NCI-H2029 (cell line): ENCODE results near the gene RPSA.
"Not testable (repeated sequence)": the region's sequence is repeated elsewhere in the genome, so short reads cannot be mapped to it uniquely, and the experiment has no call there.

Source experiments
- DNase-seq: peaks from one replicate; lab custom pipeline; 2025; lab: John Stamatoyannopoulos, UW

RPSA gene

GRCh38 chr3:39406368-39407258 lies at the start of gene RPSA:
Gene RPSA (plus strand): TSS chr3:39406720. CDS start chr3:39407654, 934 bp downstream.
- DNase-seq: peak; percentile 95

- DNase-seq: no peak
Measured at GRCh38 chr3:39358333-39358732, 48.2 kb upstream of the RPSA start.

- no peak for DNase-seq
Measured at GRCh38 chr3:39361252-39361927, 45.1 kb upstream of the RPSA start.

- DNase-seq: peak; percentile 93
Measured at GRCh38 chr3:39362192-39362591, 44.3 kb upstream of the RPSA start.

- DNase-seq: peak; percentile 86
Measured at GRCh38 chr3:39362812-39363211, 43.7 kb upstream of the RPSA start.

GRCh38 chr3:39370450-39370849 lies 36.1 kb upstream of the RPSA start:
- not testable (repeated sequence) for DNase-seq

- DNase-seq: no peak
Measured at GRCh38 chr3:39372833-39373232, 33.7 kb upstream of the RPSA start.

- no peak for DNase-seq
Measured at GRCh38 chr3:39376959-39377634, 29.4 kb upstream of the RPSA start.

GRCh38 chr3:39378088-39378487 lies 28.4 kb upstream of the RPSA start:
- DNase-seq: no peak

- DNase-seq: no peak
Measured at GRCh38 chr3:39378957-39379777, 27.4 kb upstream of the RPSA start.

- DNase-seq: no peak
Measured at GRCh38 chr3:39379778-39380155, 26.8 kb upstream of the RPSA start.

GRCh38 chr3:39381432-39381831 lies 25.1 kb upstream of the RPSA start:
- DNase-seq: no peak

GRCh38 chr3:39383045-39383880 lies 23.3 kb upstream of the RPSA start, which contains the start of gene SLC25A38:
Gene SLC25A38 (plus strand): TSS chr3:39383370. CDS start chr3:39383725, 355 bp downstream.
- no peak for DNase-seq

- no peak for DNase-seq
Measured at GRCh38 chr3:39383881-39384664, 22.4 kb upstream of the RPSA start.

- DNase-seq: no peak
Measured at GRCh38 chr3:39384665-39385000, 21.9 kb upstream of the RPSA start.

GRCh38 chr3:39385456-39386090 lies 20.9 kb upstream of the RPSA start:
- DNase-seq: no peak

- DNase-seq: no peak
Measured at GRCh38 chr3:39386318-39386717, 20.2 kb upstream of the RPSA start.

- no peak for DNase-seq
Measured at GRCh38 chr3:39387411-39387975, 19.0 kb upstream of the RPSA start.

GRCh38 chr3:39388153-39388552 lies 18.4 kb upstream of the RPSA start:
- DNase-seq: no peak
